NCI-H2171 treated with DMSO at 0.1 percent for 48 hours (cell line): ENCODE data around the gene ACOD1.
"Not testable (repeated sequence)": the region's sequence is repeated elsewhere in the genome, so short reads cannot be mapped to it uniquely, and the experiment has no call there.

Source experiments
- DNase-seq: peaks from one replicate; lab custom pipeline; 2025; lab: John Stamatoyannopoulos, UW

ACOD1 gene

GRCh38 chr13:76953968-76954367, 5.7 kb downstream of the ACOD1 start:
- DNase-seq, result no peak

- DNase-seq, result no peak
Observed at GRCh38 chr13:76954538-76954937, 6.2 kb downstream of the ACOD1 start.

GRCh38 chr13:76955193-76955592, 6.9 kb downstream of the ACOD1 start:
- no peak for DNase-seq

- DNase-seq, result no peak
Observed at GRCh38 chr13:76955661-76956060, 7.3 kb downstream of the ACOD1 start.

- no peak for DNase-seq
Observed at GRCh38 chr13:76958841-76959432, 10.6 kb downstream of the ACOD1 start.

- DNase-seq, result not testable (repeated sequence)
Observed at GRCh38 chr13:76959734-76960133, 11.4 kb downstream of the ACOD1 start.

GRCh38 chr13:76965759-76966421, 17.6 kb downstream of the ACOD1 start:
- peak; percentile 29 for DNase-seq

GRCh38 chr13:76967031-76967430, 18.7 kb downstream of the ACOD1 start:
- DNase-seq, result no peak

- peak; percentile 94 for DNase-seq
Observed at GRCh38 chr13:76968041-76968440, 19.7 kb downstream of the ACOD1 start.

- no peak for DNase-seq
Observed at GRCh38 chr13:76969488-76970365, 21.4 kb downstream of the ACOD1 start.

- no peak for DNase-seq
Observed at GRCh38 chr13:76971215-76971614, 22.9 kb downstream of the ACOD1 start.

- no peak for DNase-seq
Observed at GRCh38 chr13:76971851-76972829, 23.8 kb downstream of the ACOD1 start.

- no peak for DNase-seq
Observed at GRCh38 chr13:76973920-76974617, 25.8 kb downstream of the ACOD1 start.

- DNase-seq, result no peak
Observed at GRCh38 chr13:76974618-76974975, 26.3 kb downstream of the ACOD1 start.

- DNase-seq, result peak; percentile 55
Observed at GRCh38 chr13:76975863-76976262, 27.6 kb downstream of the ACOD1 start.

- peak; percentile 98 for DNase-seq
Observed at GRCh38 chr13:76976490-76976889, 28.2 kb downstream of the ACOD1 start.

- no peak for DNase-seq
Observed at GRCh38 chr13:76976929-76977328, 28.6 kb downstream of the ACOD1 start.

- DNase-seq, result peak; percentile 73
Observed at GRCh38 chr13:76980075-76980718, 31.9 kb downstream of the ACOD1 start.

- peak; percentile 29 for DNase-seq
Observed at GRCh38 chr13:76982061-76982460, 33.8 kb downstream of the ACOD1 start.

- DNase-seq, result no peak
Observed at GRCh38 chr13:76983676-76984075, 35.4 kb downstream of the ACOD1 start.

GRCh38 chr13:76991432-76991795, 43.1 kb downstream of the ACOD1 start:
- DNase-seq, result no peak
